HG02763 (cell line): ENCODE measurements around the gene TTBK1.
"Not testable (repeated sequence)": the region's sequence is repeated elsewhere in the genome, so short reads cannot be mapped to it uniquely, and the experiment has no call there.

ENCODE experiments used
- ATAC-seq: cut with Tn5 transposase; IDR thresholded peaks from one replicate; pipeline ENCODE4 v1.9.1; 2021; ENCODE audit warnings: mild to moderate bottlenecking, moderate library complexity; ENCODE audit not compliant: unreplicated experiment

Gene TTBK1

GRCh38 chr6:43301081-43301870 lies 58.0 kb downstream of the TTBK1 start:
- ATAC-seq: no peak

GRCh38 chr6:43302126-43302525 lies 58.8 kb downstream of the TTBK1 start:
- no peak for ATAC-seq

DNA sequence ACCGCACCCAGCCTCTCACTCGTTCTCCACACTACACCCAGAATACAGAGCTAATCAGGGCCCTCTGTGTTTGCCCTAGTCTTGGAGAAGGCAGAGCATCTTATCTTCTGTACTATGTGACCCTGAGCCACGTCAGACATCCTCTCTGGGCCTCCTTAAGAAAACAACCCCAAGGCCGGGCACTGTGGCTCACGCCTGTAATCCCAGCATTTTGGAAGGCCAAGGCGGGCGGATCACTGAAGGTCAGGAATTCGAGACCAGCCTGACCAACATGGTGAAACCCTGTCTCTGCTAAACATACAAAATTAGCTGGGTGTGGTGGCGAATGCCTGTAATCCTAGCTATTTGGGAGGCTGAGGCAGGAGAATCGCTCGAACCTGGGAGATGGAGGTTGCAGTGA lies 59.7 kb downstream of the TTBK1 start:
- ATAC-seq: not testable (repeated sequence)

- ATAC-seq: no peak
Measured at GRCh38 chr6:43303751-43304331, 60.6 kb downstream of the TTBK1 start.

GRCh38 chr6:43304361-43304760 lies 61.1 kb downstream of the TTBK1 start:
- ATAC-seq: no peak

DNA sequence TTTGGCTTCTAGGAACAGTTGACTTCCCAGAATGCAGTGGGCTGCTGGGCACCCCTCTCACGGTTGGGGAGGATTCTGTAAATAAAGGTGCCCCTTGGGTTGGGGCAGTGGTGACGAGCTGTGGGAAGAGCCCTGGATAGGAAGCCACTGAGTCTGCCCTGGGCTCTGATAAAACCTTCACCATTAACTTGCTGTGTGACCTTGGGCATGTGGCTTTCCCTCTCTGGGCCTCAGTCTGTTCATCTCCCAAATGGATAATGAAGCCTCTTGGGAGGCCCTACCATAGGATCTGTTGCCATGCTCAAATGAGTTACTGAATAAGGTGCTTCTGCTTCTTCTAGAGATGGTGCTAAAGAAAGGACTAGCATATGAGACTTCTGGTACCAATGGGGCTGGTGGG lies 61.6 kb downstream of the TTBK1 start:
- ATAC-seq: no peak

GRCh38 chr6:43306086-43306485 lies 62.8 kb downstream of the TTBK1 start:
- no peak for ATAC-seq

DNA sequence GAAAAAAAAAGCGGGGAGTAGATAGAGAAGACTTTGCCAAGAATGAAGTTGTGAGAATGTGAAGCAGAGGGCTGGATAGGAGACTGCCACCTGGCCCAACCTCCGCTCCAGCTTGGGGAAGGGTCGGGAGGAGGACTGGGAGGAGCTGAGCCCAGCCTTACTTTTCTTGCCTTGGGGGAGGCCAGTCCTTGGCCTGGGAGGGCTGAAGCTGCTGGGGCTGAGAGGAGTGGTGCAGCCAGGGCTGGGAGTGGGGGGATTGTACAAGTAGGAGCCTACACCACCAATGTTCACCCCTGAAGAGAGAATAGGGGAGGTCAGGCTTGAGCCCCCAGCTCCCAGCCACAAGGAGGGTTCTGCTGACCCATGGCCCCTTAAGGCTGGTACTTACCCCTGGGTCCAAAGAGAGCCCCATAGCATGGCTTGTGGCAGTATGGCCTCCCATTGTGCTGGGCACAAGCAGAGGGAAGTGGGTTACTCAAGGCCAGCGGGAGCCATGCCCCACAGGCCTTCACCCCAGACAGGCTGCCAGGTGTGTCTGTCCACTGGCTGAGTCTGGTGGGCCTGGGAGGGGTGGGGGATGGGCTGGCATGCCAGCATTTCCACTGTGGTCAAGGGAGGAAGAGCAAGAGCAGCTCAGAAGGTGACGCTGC lies 64.3 kb downstream of the TTBK1 start:
- ATAC-seq: no peak

DNA sequence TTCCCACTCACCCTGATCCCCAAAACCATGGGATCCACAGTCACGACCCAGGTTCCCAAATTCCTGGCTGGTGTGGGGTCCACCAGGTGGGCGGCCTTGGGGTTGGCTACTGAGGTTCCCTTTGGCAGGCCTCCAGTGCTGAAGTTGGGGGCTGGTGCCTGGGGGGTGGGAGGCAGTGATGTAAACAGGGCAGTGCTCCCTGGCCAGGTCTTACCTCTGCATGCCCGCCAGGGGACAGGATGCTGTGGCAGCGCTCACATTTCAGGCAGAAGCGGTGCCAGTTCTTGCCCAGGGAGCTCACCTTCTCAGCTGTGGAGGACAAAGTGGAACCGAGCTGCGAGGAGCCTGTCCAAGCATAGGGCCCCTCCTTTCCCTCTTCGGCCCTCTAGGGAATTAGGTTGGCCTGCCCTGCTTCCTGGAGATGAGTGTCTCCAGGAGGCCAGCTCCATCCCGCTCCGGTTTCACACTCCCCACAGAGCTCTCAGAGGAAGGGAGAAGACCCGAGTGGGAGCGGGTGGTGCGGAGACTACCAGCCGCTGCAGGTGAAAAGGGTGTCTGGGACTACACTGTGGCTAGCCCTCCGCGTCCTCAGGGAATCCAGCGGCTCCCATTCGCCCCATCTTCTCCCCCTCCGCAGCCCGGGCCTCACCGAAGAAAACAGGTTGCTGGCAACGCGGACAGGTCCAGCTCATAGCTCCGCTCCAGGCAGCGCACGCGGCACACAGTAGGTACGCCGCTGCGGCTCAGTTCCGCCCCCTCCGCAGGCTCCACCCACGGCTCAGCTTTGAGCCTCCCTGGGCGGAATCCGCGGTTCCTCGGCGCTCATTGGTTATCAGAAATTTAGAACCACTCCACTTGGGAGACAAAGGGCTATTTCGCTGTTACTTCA lies 65.1 kb downstream of the TTBK1 start, which contains the start of gene CRIP3:
TSS of gene CRIP3 (minus strand) at position 726 of the 889 bp plus-strand sequence. CDS start at position 692, 34 bp downstream.
- peak; percentile 47 for ATAC-seq

DNA sequence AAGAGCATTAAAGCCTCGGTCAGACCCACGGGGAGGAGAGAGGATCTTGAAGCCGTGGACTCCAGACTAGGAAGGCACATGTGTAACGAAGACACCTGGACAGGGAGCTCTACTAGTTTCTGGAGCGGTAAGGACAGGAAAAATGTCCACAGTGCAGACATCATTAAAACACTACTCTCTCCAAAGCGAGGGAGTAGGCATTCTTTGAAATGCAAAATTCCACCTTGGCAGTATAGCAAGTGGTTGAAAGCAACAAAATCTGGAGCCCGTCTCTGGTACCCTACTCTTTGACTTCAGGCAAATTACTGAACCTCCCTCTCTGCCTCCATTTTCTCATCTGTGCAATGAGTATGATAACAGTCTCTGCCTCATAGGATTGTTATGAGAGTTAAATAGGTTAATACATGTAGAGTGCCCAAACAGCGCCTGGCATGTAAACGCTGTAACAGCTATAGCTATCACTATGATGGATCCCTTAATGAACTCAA lies 65.8 kb downstream of the TTBK1 start:
- ATAC-seq: no peak

DNA sequence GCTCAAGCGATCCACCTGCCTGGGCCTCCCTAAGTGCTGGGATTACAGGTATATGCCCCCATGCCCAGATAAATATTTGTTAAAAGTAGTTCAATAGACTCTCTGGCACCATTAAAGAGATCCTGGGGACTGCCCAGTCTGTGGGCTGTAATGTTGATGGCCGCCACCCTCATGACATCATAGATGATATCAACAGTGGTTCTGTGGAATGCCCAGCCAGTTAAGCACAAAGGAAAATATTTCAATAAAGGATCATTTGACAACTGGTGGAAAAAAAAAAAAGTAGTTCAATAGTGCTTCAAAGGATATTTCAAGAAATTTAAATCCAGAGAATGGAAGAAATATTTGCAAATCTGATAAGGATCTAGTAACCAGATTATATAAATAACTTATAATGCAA lies 66.9 kb downstream of the TTBK1 start:
- no peak for ATAC-seq

DNA sequence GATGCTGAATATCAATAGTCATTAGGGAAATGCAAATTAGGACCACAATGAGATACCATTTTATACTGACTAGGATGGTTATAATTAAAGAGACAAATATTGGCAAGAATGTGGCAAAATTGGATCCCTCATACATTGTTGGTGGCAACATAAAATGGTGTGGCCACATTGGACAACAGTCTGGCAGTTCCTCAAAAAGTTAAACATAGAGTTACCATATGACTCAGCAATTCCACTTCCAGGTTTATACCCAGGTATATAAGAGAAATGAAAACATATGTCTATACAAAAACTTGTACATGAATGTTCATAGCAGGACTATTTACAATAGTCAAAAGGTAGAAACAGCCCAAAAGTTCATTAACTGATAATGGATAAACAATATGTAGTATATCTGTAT lies 67.3 kb downstream of the TTBK1 start:
- no peak for ATAC-seq

DNA sequence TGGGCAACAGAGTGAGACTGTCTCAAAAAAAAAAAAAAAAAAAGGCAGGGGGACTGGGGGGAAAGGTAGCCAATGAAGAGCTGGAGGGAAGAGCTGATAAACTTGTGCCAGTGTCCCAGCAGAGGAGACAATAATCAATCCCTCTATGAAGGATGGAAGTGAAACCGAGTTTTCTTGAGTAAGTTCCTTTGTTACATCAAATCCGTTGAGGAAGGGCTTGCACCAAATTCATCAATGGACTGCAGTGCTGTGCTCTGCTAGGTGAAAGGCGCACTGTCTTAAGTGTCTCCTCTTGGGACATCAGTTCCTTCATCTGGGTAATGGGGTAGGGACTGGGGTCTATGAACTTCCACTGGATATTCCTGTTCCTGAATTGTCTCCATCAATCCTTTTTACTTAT lies 68.4 kb downstream of the TTBK1 start:
- ATAC-seq: no peak

DNA sequence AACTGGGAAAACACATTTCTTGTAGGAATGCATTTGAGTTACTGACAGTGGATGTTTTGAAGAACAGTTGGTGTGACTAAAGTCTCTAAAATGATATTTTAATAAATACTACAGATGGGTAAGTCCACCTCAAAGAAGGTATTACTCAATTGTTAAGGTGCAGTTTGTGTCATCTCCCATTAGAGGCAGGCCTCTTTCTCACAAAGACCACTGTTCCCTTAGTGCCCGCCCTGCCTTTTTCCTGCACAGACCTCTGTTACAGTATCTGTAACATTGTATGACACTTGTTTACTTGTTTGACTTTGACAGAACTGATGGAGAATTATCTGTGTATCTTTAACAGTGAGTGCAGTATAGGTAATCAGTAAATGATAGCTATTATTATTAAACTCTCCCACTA lies 70.5 kb downstream of the TTBK1 start:
- ATAC-seq: no peak

- ATAC-seq: no peak
Measured at GRCh38 chr6:43318011-43318410, 74.7 kb downstream of the TTBK1 start.

DNA sequence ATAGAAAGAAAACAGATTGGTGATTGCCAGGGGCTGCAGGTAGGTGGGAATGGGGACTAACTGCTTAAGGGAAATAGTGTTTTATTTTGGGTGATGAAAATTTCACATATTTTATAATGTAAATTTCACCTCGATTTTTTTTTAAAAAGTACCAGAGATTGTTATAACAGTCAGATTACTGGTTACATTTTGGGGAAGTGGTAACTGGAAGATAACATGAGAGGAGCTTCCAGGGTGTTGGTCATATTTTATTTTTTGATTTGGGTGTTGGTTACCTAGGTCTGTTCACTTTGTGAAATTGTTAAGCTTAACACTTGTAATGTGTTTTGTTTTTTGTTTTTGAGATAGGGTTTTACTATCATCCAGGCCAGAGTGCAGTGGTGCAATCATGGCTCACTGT lies 82.6 kb downstream of the TTBK1 start:
- ATAC-seq: no peak

DNA sequence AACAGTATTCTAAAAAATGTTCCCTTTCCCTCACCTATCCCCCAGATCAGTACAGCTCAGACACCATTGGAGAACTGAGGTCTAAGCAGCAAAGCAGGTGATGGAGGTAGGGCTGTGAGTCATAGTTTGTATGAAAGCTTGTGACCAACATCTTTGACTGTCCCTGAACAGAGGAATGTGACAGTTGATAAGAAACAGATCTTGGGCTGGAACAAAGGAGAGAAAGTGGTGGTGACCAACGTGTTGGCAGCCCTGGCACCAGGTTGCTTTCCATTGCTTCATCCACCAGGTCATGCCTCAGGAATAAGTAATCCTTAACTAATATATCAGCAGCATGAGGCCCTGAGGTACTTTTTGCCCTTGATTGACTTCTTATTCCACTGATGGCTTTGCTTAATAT lies 85.2 kb downstream of the TTBK1 start:
- no peak for ATAC-seq

GRCh38 chr6:43331470-43331869 lies 88.2 kb downstream of the TTBK1 start:
- no peak for ATAC-seq

DNA sequence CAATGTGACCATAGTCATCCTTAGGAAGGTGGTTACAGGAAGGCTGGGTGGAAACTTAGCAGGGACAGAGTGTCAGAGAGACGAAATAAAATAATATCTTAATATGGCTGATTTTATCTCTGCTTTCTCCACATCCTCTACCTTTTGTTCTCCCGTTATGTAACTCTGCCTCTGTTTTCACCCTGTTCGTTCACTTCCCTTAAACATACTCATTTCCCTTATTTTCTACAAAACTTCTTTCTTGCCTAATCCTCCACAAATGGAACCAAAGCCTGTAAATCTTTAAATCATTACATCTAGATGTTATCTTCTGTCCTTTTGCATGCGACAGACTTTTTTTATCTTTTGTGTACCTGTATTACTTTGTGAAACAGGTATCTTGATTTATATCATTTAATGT lies 88.6 kb downstream of the TTBK1 start:
- no peak for ATAC-seq

GRCh38 chr6:43334466-43335095 lies 91.3 kb downstream of the TTBK1 start:
- ATAC-seq: no peak
